GM12878 (cell line): ENCODE data around the gene GLB1L3. TPM values are rescaled to one million over a fixed set of nuclear protein-coding genes. Genes with fewer than 3 reads are reported as not detected.

ENCODE experiments used
- ATAC-seq: fragments of 200-7000 bp; cut with Tn5 transposase; 3 replicates; pipeline ENCODE4 v1.9.1; 2020; ENCODE audit warnings: mild to moderate bottlenecking, moderate library complexity
- BruUV-seq: library from RNA; stranded (reverse); fragments of 400-500 nt; replicated peaks from 2 replicates; lab custom pipeline; 2021; lab: Mats Ljungman, UMichigan
- CTCF ChIA-PET: fragments of 300-600 bp; sonication (Branson Sonifier 250); formaldehyde crosslinking; extraction: SDS; loops from one replicate; lab custom pipeline; 2021; ENCODE audit warnings: inconsistent platforms; lab: Yijun Ruan, JAX
- POLR2A ChIA-PET: fragments of 350-600 bp; formaldehyde crosslinking; extraction: SDS; loops from one replicate; lab custom pipeline; 2021; ENCODE audit warnings: inconsistent platforms; lab: Charles Lee
- RAD21 ChIA-PET: fragments of 300-600 bp; sonication (Branson Sonifier 250); formaldehyde crosslinking; loops from one replicate; lab custom pipeline; 2023; ENCODE audit warnings: antibody characterized with exemption; ENCODE audit not compliant: unreplicated experiment; lab: Charles Lee
- SMC1A ChIA-PET: fragments of 300-600 bp; sonication (Branson Sonifier 250); formaldehyde crosslinking; loops from one replicate; lab custom pipeline; 2023; ENCODE audit not compliant: unreplicated experiment, uncharacterized antibody; lab: Charles Lee
- DNase-seq: peaks from one replicate; pipeline ENCODE4 v3.0.0-alpha.2; 2011; ENCODE audit warnings: low read depth, low spot score
- FAIRE-seq: peaks from 3 replicates; lab custom pipeline; 2011; peaks lifted over from hg19 to GRCh38; lab: Jason Lieb, UNC
- H2AFZ ChIP-seq: 2 replicates; pipeline ENCODE4 v1.6.0; 2011; ENCODE audit warnings: low read depth, low read length, control low read depth; ENCODE audit not compliant: control insufficient read depth
- H3K27ac ChIP-seq: 2 replicates; pipeline ENCODE4 v1.5.1; 2011; ENCODE audit warnings: control low read depth; ENCODE audit not compliant: control insufficient read depth, insufficient read depth
- H3K27me3 ChIP-seq, 2 experiments: replicated peaks in 1 of 2; 2 replicates each; pipeline versions ENCODE4 v1.6.0 to v1.6.1; 2011; ENCODE audit warnings: low read length in 1 of 2; ENCODE audit not compliant: control insufficient read depth in 2 of 2, insufficient read depth in 2 of 2
- H3K36me3 ChIP-seq, 2 experiments: 2 replicates each; pipeline ENCODE4 v1.5.1; 2011; ENCODE audit warnings: low read length in 1 of 2; ENCODE audit not compliant: control insufficient read depth in 2 of 2, insufficient read depth in 2 of 2
- H3K4me1 ChIP-seq: 2 replicates; pipeline ENCODE4 v1.6.1; 2011; ENCODE audit warnings: mild to moderate bottlenecking, low read length, moderate library complexity, mixed read lengths; ENCODE audit not compliant: control insufficient read depth, insufficient read depth
- H3K4me2 ChIP-seq: 2 replicates; pipeline ENCODE4 v1.6.0; 2011; ENCODE audit warnings: control low read depth; ENCODE audit not compliant: control insufficient read depth, insufficient read depth
- H3K4me3 ChIP-seq: fragments of 200-600 bp; sonication (generic); 2 replicates; pipeline ENCODE4 v1.5.1; 2016
- H3K79me2 ChIP-seq: 2 replicates; pipeline ENCODE4 v1.6.0; 2011; ENCODE audit warnings: low read length; ENCODE audit not compliant: control insufficient read depth, insufficient read depth
- H3K9ac ChIP-seq: 2 replicates; pipeline ENCODE4 v1.8.0; 2011; ENCODE audit warnings: low read length, control low read depth, mixed read lengths; ENCODE audit not compliant: control insufficient read depth, insufficient read depth
- H3K9me3 ChIP-seq: replicated peaks from 3 replicates; pipeline ENCODE4 v1.5.1; 2011; ENCODE audit warnings: mild to moderate bottlenecking, low read length; ENCODE audit not compliant: control insufficient read depth, insufficient read depth
- H4K20me1 ChIP-seq: 2 replicates; pipeline ENCODE4 v1.6.0; 2011; ENCODE audit not compliant: control insufficient read depth, insufficient read depth
- DPF2 ChIP-seq: fragments of 450-650 bp; IDR thresholded peaks from 2 replicates; pipeline ENCODE4 v1.6.1; 2017; ENCODE audit warnings: mild to moderate bottlenecking
- EP300 ChIP-seq, 2 experiments: fragments of 150-350 bp in 1 of 2; IDR thresholded peaks; 2 replicates each; pipeline ENCODE4 v1.6.1; 2011 to 2012; ENCODE audit warnings: low read depth in 2 of 2, low read length in 2 of 2, borderline replicate concordance in 1 of 2, improper control_type of control experiment in 1 of 2, inconsistent platforms in 1 of 2; ENCODE audit not compliant: control insufficient read depth in 1 of 2
- FOXK2 ChIP-seq: fragments of 450-650 bp; IDR thresholded peaks from 2 replicates; pipeline ENCODE4 v1.6.1; 2017; ENCODE audit warnings: mild to moderate bottlenecking, moderate library complexity
- IKZF2 ChIP-seq, 2 experiments: fragments of 450-650 bp; IDR thresholded peaks; 2 replicates each; pipeline ENCODE4 v1.6.1; 2017; ENCODE audit warnings: mild to moderate bottlenecking in 2 of 2, moderate library complexity in 2 of 2
- MYC ChIP-seq: IDR thresholded peaks from 2 replicates; pipeline ENCODE4 v1.6.1; 2011; ENCODE audit warnings: mild to moderate bottlenecking, low read length, moderate library complexity, inconsistent platforms; ENCODE audit not compliant: insufficient read depth, insufficient replicate concordance, insufficient read length, severe bottlenecking
- RBBP5 ChIP-seq: fragments of 200-600 bp; sonication (generic); conservative IDR thresholded peaks from 2 replicates; pipeline ENCODE4 v1.6.1; 2016
- RCOR1 ChIP-seq: conservative IDR thresholded peaks from 2 replicates; pipeline ENCODE4 v1.6.1; 2012; ENCODE audit warnings: low read depth, low read length, improper control_type of control experiment
- SMAD1 ChIP-seq: fragments of 450-650 bp; IDR thresholded peaks from 2 replicates; pipeline ENCODE4 v1.6.1; 2018; ENCODE audit warnings: mild to moderate bottlenecking, low read depth; ENCODE audit not compliant: partially characterized antibody
- SUZ12 ChIP-seq: fragments of 200-600 bp; sonication (generic); IDR thresholded peaks from one replicate; pipeline ENCODE4 v1.6.1; 2018; ENCODE audit warnings: antibody characterized with exemption, mild to moderate bottlenecking; ENCODE audit not compliant: unreplicated experiment
- ZNF274 ChIP-seq: IDR thresholded peaks from one replicate; pipeline ENCODE4 v1.8.0; 2011; ENCODE audit not compliant: insufficient read length, insufficient read depth
- WGBS: methylation state at CpG from one replicate; pipeline ENCODE4 v1.1.6; 2016; ENCODE audit warnings: low lambda C conversion rate; ENCODE audit not compliant: insufficient replicate concordance, insufficient coverage; ENCODE audit errors: missing lambda C conversion rate; 5-methylcytosine and 5-hydroxymethylcytosine counted together
- in situ Hi-C: fragments of 300-500 bp; cut with MboI; formaldehyde crosslinking; loops from 9 replicates; pipeline ENCODE4 v1.14.3; 2018; ENCODE audit warnings: mixed read lengths
- intact Hi-C: fragments of 100-400 bp; cut with micrococcal nuclease; formaldehyde crosslinking; loops from one replicate; pipeline ENCODE4 v1.14.2; 2022; ENCODE audit not compliant: unreplicated experiment
- polyA plus RNA-seq, 11 experiments: library from polyadenylated mRNA; depleted of rRNA in 4 of 11; unstranded in 6 of 11; stranded (reverse) in 5 of 11; fragments of >200 nt; fragmentation: Nextera tagmentation in 4 of 11; fragmentation: Illumina TruSeq in 1 of 11; extraction: Ambion mirVana in 4 of 11; extraction: Trizol in 1 of 11; gene quantifications; 1 replicate in 1 of 11; 2 replicates in 10 of 11; pipeline versions ENCODE4 v1.2.1 to v1.2.3, GENCODE V29; 2011 to 2016; ENCODE audit warnings: inconsistent platforms in 2 of 11, missing spikeins in 2 of 11, low read depth in 1 of 11
- total RNA-seq, 4 experiments: library from RNA; depleted of rRNA in 3 of 4; stranded (reverse); fragments of >200 nt in 3 of 4; fragmentation: Illumina TruSeq in 1 of 4; extraction: Trizol in 1 of 4; gene quantifications; 2 replicates each; pipeline versions ENCODE4 v1.2.1 to v1.2.3, GENCODE V29; 2013 to 2021
- TF ChIP-seq, protein P1 (sequence below): fragments of 450-650 bp; IDR thresholded peaks from 2 replicates; pipeline ENCODE4 v1.6.1; 2016; ENCODE audit warnings: mild to moderate bottlenecking
- TF ChIP-seq, protein P2 (sequence below): IDR thresholded peaks from 2 replicates; pipeline ENCODE4 v1.6.1; 2011; ENCODE audit warnings: low read depth, low read length, improper control_type of control experiment, borderline replicate concordance

The GLB1L3 gene
- total and polyA plus RNA-seq, 10 of the 15 experiments (the other 5 are each of a cell fraction or from before 2014, with no cell fraction given) = 0.53 to 2.9 (median 1.9) TPM; not detected in 1

- SMC1A ChIA-PET = no interaction called here
- intact Hi-C loops = loop anchor here (5.0 kb wide), 1 partner anchor 504 kb away; no protein-coding TSS in a partner anchor
- CTCF ChIA-PET = no interaction called here
- RAD21 ChIA-PET = no interaction called here
- no peaks in the 10 kb centered on the region for H3K27me3 ChIP-seq
- no peak for FAIRE-seq
- H3K9ac ChIP-seq = no peak overlapping the region
- H3K9me3 ChIP-seq = no peaks in the 10 kb centered on the region
- no TSS peak for BruUV-seq
- no peak overlapping the region for H3K4me3 ChIP-seq
- no peaks in the 10 kb centered on the region for H4K20me1 ChIP-seq
- POLR2A ChIA-PET = no interaction called here
- no peak for DNase-seq
- no peak for ATAC-seq
- H3K36me3 ChIP-seq = no peaks in the 10 kb centered on the region
- no peak overlapping the region for H3K27ac ChIP-seq
- WGBS = 33% methylated on average over 7 of the region's 7 CpGs
- no peaks in the 10 kb centered on the region for H3K4me1 ChIP-seq
- TF ChIP-seq MYC (no peak), RCOR1 (no peak), IKZF2 (IDR thresholded peaks at IDR 0.05) (no peak), RBBP5 (no peak), FOXK2 (no peak), SUZ12 (no peak), SMAD1 (no peak), DPF2 (no peak), EP300 (IDR thresholded peaks at IDR 0.05; ENCODE audit: borderline replicate concordance in 1 of 2, control insufficient read depth in 1 of 2, low read depth in 2 of 2, low read length in 2 of 2) (no peak), ZNF274 (no peak)
- TF ChIP-seq, protein P1, sequence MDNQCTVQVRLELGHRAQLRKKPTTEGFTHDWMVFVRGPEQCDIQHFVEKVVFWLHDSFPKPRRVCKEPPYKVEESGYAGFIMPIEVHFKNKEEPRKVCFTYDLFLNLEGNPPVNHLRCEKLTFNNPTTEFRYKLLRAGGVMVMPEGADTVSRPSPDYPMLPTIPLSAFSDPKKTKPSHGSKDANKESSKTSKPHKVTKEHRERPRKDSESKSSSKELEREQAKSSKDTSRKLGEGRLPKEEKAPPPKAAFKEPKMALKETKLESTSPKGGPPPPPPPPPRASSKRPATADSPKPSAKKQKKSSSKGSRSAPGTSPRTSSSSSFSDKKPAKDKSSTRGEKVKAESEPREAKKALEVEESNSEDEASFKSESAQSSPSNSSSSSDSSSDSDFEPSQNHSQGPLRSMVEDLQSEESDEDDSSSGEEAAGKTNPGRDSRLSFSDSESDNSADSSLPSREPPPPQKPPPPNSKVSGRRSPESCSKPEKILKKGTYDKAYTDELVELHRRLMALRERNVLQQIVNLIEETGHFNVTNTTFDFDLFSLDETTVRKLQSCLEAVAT = no peak
- TF ChIP-seq, protein P2, sequence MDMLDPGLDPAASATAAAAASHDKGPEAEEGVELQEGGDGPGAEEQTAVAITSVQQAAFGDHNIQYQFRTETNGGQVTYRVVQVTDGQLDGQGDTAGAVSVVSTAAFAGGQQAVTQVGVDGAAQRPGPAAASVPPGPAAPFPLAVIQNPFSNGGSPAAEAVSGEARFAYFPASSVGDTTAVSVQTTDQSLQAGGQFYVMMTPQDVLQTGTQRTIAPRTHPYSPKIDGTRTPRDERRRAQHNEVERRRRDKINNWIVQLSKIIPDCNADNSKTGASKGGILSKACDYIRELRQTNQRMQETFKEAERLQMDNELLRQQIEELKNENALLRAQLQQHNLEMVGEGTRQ = no peak
- in situ Hi-C loops = no loop called here
- no peak overlapping the region for H2AFZ ChIP-seq
- H3K4me2 ChIP-seq = no peak overlapping the region
- H3K79me2 ChIP-seq = no peaks in the 10 kb centered on the region
Measured at GRCh38 chr11:134363592-134363991, 87.4 kb downstream of the GLB1L3 start.
